HEK293T (cell line): Measurements from ENCODE around the gene OSCP1.

Experiments used
- ARNT ChIP-seq: fragments of 450-650 bp; IDR thresholded peaks from 2 replicates; pipeline ENCODE4 v1.6.1; 2017; ENCODE audit warnings: mild to moderate bottlenecking
- BHLHE40 ChIP-seq: fragments of 450-650 bp; IDR thresholded peaks from 2 replicates; pipeline ENCODE4 v1.6.1; 2016; ENCODE audit warnings: mild to moderate bottlenecking, moderate library complexity, borderline replicate concordance
- CTBP1 ChIP-seq: fragments of 450-650 bp; IDR thresholded peaks from 2 replicates; pipeline ENCODE4 v1.6.1; 2016; ENCODE audit warnings: borderline replicate concordance
- ELF4 ChIP-seq: fragments of 450-650 bp; IDR thresholded peaks from 2 replicates; pipeline ENCODE4 v1.6.1; 2017; ENCODE audit warnings: antibody characterized with exemption
- FOXA1 ChIP-seq: fragments of 450-650 bp; IDR thresholded peaks from 2 replicates; pipeline ENCODE4 v1.6.1; 2016; ENCODE audit warnings: mild to moderate bottlenecking
- FOXM1 ChIP-seq: fragments of 450-650 bp; IDR thresholded peaks from 2 replicates; pipeline ENCODE4 v1.6.1; 2017; ENCODE audit warnings: mild to moderate bottlenecking, borderline replicate concordance
- LEF1 ChIP-seq: fragments of 450-650 bp; IDR thresholded peaks from 2 replicates; pipeline ENCODE4 v1.6.1; 2017; ENCODE audit warnings: mild to moderate bottlenecking, borderline replicate concordance
- NFRKB ChIP-seq: fragments of 450-650 bp; IDR thresholded peaks from 2 replicates; pipeline ENCODE4 v1.6.1; 2016; ENCODE audit warnings: mild to moderate bottlenecking, moderate library complexity
- SP1 ChIP-seq: fragments of 450-650 bp; IDR thresholded peaks from 2 replicates; pipeline ENCODE4 v1.6.1; 2017
- SUZ12 ChIP-seq: fragments of 450-650 bp; IDR thresholded peaks from 2 replicates; pipeline ENCODE4 v1.6.1; 2016; ENCODE audit warnings: mild to moderate bottlenecking
- TARDBP ChIP-seq: fragments of 450-650 bp; IDR thresholded peaks from 2 replicates; pipeline ENCODE4 v1.6.1; 2016

DNA sequence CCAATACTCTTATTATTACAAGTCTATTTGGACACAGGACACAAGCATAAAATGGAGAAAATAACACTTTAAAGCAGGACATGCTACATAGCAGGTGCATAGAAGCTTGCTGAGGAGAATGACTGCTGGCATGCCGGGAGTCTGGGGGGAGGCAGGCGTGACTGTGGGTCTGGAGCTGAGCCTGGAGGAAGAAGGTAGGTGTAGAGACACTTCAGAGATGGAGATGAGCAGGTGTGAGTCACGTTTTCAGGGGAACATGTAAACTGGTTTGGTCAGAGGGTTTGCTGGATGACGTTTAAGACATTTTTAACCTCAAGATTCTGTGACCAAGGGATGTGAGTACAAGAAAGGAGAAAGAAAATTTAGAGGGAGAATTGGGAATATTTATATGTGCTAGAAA, 24.5 kb downstream of the OSCP1 start:
- TF ChIP-seq SP1 (no peak), FOXA1 (no peak), ELF4 (no peak), ARNT (no peak), NFRKB (no peak), BHLHE40 (no peak), TARDBP (no peak), SUZ12 (no peak), FOXM1 (no peak), CTBP1 (no peak), LEF1 (no peak)
